HG02623 (cell line): Measurements from ENCODE around the gene PDK4.
"Not testable (repeated sequence)": the region's sequence is repeated elsewhere in the genome, so short reads cannot be mapped to it uniquely, and the experiment has no call there.

Experiments used
- ATAC-seq: cut with Tn5 transposase; IDR thresholded peaks from one replicate; pipeline ENCODE4 v1.9.1; 2021; ENCODE audit warnings: moderate library complexity; ENCODE audit not compliant: unreplicated experiment

PDK4 gene

GRCh38 chr7:95578299-95578855, 17.9 kb downstream of the PDK4 start:
- ATAC-seq = no peak

- ATAC-seq = no peak
Measured at GRCh38 chr7:95577137-95577536, 19.2 kb downstream of the PDK4 start.

- no peak for ATAC-seq
Measured at GRCh38 chr7:95569720-95570119, 26.6 kb downstream of the PDK4 start.

DNA sequence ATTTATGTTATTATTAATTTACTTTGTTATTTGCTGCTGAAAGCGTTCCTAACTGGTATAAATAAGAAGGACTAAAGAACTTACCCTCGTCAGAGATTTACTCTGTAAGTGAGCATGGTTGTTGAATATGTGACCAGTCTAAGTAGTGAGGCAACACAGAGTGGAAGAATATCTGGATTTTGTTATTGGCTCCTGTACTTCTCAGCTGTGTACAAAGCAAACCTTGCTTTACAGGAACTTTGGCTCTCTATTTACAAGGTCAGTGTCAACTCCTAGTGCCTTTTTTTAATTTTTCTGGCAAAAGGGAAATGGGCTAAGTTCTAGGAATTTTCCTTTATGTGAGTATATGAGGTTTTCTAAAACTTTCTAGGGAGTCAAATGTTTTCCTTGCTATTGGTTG, 35.6 kb downstream of the PDK4 start:
- ATAC-seq = no peak

DNA sequence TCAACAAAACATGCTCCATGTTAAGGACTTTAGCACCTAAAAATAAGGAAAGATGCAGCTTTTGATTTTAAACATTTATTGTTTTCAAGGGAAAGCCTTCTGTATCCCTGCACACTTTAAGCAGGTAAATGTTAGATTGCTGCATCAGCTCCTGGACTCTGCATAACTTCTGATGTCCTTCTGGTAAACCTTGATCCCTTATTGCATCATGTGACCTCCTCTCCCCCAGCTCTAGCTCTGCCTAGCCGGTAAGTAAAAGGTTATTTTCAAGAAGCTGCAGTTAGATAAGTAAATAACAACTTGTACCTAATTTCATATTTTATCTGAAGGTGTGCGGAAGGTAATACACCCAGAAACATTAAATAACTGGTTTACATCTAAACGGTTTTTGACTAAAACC, 37.5 kb downstream of the PDK4 start:
- no peak for ATAC-seq

DNA sequence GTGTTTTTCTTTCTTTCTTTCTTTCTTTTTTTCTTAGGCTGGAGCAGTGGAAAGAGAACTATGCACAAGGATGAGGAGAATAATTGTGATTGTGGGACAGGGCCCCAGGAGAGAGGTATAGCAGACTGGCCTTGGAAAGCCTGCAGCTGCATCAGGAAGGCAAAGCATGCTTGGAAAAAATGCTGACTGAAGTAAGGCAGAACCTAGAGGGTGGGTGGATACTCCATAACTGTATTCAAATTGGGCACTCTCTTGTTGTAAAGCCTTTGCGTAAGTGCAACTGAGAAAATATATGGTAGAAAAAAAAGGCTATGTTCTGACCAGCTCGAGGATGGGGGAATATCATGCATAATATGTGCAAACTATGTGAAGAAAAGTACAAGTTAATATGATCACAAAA, 39.5 kb downstream of the PDK4 start:
- no peak for ATAC-seq

DNA sequence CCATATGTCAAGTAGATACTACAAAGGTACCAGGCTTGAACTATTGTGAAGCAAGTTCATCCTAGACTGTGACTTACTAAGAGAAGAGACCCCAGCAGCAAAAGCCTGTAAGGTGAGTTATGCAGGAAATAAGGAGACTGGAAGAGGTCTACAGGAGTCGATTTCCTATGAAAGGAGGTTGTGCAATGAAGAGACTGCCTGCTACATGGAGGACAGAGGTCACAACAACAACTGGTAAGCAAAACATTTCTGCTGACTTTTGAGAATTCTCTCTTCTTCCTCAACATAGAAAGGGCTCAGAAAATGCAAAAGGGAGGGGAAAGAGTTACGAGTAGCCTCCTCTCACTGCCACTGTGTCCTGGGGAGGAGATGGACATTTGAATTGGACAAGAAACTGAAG, 42.4 kb downstream of the PDK4 start:
- ATAC-seq = no peak

DNA sequence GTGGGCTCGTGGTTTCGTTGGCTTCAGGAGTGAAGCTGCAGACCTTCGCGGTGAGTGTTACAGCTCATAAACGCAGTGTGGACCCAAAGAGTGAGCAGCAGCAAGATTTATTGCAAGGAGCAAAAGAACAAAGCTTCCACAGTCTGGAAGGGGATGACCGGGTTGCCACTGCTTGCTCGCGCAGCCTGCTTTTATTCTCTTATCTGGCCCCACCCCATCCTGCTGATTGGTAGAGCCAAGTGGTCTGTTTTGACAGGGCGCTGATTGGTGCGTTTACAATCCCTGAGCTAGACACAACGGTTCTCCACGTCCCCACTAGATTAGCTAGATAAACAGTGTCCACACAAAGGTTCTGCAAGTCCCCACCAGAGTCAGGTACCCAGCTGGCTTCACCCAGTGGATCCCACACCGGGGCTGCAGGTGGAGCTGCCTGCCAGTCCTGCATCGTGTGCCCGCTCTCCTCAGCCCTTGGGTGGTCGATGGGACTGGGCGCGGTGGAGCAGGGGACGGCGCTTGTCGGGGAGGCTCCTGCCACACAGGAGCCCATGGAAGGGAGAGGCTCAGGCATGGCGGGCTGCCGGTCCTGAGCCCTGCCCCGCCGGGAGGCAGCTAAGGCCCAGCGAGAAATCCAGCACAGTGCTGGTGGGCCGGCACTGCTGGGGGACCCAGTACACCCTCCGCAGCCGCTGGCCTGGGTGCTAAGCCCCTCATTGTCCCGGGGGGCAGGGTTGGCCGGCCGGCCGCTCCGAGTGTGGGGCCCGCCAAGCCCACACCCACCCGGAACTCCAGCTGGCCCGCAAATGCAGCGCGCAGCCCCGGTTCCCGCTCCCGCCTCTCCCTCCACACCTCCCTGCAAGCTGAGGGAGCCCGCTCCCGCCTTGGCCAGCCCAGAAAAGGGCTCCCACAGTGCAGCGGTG, 44.0 kb downstream of the PDK4 start:
- ATAC-seq = not testable (repeated sequence)

DNA sequence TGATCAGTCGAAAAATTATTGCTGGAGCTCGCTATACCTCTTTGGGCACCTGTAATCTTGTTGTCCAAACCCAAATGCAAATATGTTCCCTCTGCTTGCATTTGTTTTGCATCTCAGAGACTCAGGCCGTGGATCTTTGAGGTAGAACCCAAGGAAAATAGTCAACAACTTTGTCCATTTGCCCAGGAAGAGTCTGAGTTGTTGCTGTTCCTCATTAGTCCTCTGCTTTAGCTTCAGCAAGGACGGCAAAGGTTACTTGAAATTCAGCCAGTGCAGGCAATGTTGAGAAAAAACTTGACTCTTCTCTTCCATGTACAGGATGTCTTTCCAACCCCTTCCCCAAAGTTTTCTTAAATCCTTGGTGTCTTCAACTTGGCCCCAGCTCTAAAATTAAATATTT, 45.8 kb downstream of the PDK4 start:
- ATAC-seq = no peak

GRCh38 chr7:95549818-95550529, 46.3 kb downstream of the PDK4 start:
- no peak for ATAC-seq

DNA sequence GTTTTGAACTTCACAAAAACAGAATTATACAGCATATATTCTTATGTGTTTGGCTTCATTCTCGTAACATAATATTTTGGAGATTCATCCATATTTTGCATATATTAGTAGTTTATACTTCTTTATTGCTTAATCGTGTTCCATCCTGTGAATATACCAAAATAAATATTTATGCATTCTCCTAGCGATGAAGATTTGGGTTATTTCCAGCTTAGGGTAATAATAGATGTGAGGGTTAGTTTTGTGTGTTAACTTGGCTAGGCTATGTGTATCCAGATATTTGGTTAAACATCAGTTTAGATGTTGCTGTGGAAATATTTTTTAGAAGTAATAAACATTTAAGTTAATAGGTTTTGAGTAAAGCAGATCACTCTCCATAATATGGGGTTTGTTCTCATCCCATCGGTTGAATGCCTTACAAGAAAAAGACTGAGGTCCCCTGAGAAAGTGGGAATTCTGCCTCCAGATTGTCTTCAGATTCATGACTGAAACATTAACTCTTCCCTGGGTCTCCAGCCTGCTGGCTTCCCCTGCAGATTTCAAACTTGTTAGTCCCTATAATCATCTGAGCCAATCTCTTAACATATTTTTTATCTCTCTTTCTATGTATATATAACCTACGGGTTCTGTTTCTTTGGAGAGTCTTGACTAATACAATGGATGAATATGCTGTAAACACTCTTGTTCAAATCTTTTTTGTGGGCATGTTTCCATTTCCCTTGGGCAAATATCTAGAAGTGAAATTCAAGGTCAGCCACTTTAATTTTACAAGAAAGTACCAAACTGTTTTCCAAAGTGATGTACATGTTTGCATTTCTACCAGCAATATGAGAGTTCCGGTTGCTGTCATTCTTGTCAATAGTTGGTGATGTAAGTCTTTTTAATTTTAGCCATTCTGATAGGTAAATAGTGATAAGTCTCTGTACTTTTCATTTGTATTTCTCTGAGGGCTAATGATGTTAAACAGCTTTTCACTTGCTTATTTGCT, 48.7 kb downstream of the PDK4 start:
- ATAC-seq = no peak

- ATAC-seq = no peak
Measured at GRCh38 chr7:95546647-95547046, 49.7 kb downstream of the PDK4 start.

DNA sequence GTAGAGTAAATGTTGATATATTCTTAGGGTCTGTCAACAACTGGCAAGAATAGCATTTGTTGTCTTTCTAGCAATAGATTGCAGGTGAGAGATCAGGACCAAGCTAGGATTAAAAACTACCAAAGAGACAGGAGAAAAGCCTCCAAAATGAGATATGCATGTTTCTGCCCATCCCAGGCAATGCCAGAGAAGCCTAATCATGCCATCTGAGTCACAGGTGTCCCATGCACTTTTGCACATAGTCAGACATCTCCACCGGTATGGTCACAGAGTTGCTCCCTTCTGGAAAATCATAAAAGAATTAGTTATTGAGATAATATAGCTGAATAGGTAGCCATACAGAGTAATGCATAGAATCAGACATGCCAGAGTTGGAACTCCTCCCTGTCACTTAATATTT, 50.6 kb downstream of the PDK4 start:
- no peak for ATAC-seq

DNA sequence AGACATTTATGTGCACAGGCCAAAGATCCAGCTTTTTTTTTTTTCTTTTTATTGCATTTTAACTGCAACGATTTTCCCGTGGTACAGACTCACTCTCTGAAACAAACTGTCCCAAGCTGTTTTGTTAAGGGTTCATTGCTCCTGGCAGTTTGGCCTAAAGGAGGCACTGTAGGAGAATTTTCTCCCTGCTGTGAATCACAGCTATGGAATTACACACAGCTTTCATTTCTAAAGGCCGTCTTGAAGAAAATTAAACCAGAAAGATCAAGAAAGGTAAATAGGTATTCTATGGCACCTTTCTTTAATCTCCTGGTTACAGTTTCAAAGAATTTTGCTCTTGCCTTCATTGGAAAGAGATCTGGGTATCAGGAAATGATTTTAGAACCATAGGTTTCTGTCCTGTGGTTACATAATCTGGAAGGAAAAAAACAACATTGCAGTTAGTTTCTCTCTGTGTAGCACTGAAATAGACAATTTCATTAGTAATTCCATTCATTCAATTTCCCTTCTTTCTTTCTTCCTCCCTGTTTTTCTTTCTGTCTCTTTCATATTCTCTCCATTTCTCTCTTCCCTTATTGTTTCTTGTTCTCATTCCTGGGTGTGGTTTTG, 51.2 kb downstream of the PDK4 start:
- no peak for ATAC-seq

GRCh38 chr7:95544171-95544570, 52.1 kb downstream of the PDK4 start:
- ATAC-seq = no peak

DNA sequence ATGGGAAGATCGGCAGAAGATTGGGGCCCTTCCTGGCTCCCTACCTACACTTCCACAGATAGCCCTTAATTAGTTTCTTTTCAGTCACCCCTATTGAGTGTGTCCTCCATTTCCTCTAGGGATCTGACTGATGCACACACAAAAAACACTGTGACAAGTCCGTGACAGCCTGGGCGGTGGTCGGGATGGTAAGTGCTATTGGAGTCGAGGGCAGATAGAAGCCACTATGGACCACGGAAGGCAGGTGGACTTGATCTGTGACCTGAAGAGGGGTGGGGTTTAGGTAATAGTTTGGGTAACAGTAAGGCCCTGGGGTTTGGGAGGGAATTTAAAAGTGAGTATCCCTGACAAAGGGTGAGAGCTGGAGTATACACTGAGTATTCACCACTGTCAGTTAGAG, 53.0 kb downstream of the PDK4 start:
- no peak for ATAC-seq

DNA sequence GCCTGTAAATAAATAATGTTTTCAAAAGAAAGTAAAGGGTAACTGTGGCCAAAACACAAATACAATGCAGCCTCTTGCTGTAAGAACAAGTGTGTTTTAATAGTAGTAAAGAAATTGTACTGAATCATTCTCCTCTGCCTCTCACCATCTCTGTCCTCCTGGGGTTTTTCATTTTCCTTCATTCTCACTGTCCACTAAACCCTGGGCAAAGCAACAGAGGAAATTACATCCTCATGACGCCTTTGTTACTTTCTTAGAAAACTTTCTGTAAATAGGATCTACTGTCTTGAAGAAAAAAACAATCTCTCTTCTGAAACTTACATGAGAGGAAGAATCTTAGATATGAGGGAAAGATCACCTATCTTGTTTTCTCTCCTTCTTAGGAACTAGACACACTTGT, 56.0 kb downstream of the PDK4 start:
- ATAC-seq = no peak

GRCh38 chr7:95539426-95539825, 56.9 kb downstream of the PDK4 start:
- no peak for ATAC-seq

- no peak for ATAC-seq
Measured at GRCh38 chr7:95537468-95537867, 58.8 kb downstream of the PDK4 start.

DNA sequence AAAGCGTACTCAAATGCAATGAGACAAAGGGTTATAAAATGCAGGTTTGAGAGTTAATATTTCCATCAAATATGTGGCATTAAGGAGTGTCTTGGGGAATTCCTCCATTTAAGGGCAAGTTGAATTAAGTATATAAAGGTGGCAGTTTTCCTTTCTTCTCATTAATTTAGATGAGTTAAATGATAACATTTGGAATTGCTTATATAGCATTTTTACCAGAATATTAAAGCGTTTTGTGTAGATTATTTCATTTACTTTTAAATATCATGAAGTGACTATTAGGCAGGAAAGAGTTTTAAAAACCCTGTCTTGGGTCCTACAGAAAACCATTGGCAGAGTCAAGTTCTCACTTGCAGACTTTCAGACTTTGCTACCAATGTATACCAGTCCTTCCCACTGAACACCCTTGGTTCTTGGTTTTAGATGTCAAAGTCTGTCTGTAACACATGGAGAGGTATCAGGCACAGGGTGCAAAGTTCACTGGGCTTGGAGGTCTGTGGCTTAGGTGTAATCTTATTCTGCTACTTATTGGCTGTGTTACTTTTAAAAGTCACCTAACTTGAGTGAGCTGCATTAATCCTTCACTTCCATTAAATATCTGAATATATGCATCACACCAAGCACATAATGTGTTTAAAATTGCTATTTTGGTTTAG, 59.5 kb downstream of the PDK4 start:
- no peak for ATAC-seq
